NCI-H146 treated with DMSO at 0.1 percent for 48 hours (cell line): ENCODE data around the gene GALNT14.

Experiments
- DNase-seq: peaks from one replicate; lab custom pipeline; 2025; ENCODE audit not compliant: unreplicated experiment; lab: John Stamatoyannopoulos, UW

GALNT14 gene

GRCh38 chr2:30981096-30981495 lies 157.1 kb downstream of the GALNT14 start:
- DNase-seq: no peak

DNA sequence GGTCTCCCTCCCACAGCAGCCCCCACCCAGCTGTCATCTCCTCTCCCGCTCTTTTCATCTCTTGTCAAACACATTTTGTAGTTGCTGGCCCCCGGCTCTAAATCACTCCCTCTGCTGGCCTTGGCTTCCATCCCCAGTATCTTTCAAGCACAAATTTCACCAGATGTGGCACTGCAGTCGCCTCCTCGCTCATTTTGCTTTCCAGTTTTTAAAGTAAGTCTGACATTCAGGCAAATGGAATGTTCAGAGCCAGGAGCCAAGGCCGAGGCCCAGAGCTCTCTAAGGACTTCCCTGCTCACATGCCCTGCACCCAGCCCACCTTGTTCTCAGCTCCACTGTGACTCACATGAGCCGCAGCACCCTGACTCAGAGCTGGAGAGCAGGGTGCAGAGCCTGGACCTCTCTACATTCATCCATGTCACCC lies 158.4 kb downstream of the GALNT14 start:
- DNase-seq: no peak

DNA sequence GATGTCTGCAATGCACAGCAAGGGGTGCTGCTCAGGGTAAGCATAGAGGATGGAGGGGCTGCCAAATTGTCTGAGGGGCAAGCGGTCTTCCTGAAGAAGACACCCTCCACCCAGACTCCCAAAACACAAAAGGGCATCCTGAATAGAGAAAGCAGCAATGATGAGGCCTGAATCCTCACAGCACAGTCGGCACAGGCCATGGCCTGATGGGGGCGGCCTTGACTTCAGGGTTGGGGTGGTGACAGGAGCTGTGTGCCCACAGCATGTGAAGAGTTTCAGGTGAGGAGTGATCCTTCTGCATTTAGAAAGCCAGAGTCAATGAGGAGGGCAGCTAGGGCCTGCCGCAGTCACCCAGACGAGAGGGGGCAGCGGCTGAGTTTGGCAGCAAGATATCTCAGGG lies 159.4 kb downstream of the GALNT14 start:
- no peak for DNase-seq

GRCh38 chr2:30978044-30978443 lies 160.2 kb downstream of the GALNT14 start:
- no peak for DNase-seq

DNA sequence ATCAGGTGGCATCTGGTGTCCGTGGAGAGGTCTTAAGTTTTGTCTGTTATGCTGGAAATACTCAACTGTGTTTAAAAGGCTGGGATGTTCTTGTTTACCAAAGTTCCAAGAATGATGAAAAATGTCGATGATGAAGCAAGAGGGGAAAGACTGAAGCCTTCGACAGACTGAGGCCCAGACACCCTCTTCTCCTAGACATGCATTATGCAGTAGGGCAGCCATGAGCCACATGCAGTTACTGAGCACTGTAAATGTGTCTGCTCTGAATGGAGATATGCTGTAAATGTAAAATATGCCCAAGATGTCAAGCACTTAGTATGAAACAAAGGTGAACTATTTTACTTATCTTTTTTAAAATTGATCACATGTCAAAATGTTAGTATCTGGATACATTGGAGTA lies 163.1 kb downstream of the GALNT14 start:
- no peak for DNase-seq

- DNase-seq: no peak
Measured at GRCh38 chr2:30974554-30974953, 163.7 kb downstream of the GALNT14 start.

DNA sequence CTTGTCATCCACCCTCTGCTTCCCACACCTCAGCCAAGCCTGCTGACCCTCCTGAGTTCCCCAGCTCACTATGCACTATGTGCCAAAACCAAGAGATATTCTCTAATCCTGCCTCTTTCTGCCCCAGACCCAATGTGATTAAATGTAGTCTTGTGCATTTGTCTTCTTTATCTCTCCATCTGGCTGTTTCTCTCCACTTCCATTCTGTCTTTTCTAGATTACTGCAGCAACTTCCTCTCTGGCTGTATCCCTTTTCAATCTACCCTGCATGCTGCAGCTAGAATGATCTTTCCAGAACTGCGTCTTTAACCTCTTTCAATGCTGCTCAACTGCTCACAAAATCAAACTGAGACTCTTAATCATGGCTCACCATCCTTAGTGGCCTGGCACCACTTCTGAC lies 164.1 kb downstream of the GALNT14 start:
- no peak for DNase-seq

DNA sequence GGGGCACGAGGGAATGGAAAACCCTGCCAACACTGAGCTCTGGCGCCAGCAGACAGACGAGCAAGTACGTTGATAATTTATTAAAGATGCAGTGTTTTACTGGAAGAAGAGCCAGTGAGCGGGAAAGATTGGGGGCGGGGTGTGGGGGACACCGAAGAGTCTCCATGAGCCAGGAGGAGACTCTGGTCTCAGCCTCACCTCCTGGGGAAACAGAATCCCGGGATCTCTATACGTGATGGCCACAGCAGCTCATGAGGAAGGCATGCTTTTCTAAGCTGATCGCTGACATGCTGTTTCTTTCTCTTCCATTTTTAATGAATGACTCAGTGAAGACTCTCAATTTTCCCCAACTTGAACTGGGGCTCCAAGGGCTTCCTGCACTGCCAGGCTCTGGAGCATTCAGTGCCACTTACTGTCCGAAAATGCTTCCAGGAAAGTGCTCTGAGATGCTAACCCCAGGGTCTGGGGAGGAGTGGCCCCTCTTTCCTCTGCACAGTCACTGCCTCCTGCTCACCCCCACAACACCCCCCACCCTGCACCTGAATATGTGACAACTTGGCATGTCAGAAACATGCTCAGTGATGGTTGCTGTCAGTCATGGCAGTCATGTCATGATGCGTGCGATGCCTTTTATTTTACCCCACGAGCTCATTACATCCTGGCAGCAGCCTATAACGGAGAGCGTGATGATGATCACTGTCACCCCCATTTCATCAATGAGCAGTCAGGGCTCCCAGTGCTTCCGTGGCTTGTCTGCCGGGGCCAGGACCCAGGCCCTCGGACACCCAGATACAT lies 166.8 kb downstream of the GALNT14 start:
- DNase-seq: no peak

DNA sequence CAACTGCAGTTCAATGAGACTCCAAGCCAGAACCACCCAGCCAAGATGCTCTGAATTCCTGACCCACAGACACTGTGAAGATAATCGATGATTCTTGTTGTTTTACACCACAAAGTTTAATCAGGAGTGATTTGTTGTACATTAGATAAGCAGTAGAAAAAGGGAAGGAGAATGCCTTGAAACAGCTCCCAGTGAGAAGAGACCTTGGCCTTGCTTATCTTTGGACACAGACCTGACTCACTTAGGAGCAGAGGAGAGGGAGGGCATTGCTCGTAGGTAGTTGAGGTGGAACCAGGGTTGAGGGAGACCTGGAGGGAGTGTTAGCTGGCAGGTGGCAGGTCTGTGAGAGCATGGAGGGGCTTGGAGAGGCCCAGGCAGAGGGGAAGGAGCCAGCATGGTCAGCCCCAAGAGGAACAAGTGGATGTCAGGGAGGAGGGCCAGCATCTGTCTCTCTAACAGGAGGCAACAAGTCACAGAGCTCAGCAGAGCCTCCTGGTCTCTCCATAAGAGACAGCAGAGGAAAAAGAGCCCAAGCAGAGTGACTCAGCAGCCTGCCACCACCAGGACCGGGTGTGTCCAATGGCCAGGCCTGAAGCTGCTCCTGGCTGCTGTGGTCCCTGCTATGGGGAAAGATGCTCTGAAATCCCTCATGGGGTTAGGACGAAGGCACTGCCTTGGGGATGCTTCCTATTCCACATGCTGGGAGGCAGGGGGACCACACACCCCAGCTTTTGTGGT lies 169.4 kb downstream of the GALNT14 start:
- no peak for DNase-seq

DNA sequence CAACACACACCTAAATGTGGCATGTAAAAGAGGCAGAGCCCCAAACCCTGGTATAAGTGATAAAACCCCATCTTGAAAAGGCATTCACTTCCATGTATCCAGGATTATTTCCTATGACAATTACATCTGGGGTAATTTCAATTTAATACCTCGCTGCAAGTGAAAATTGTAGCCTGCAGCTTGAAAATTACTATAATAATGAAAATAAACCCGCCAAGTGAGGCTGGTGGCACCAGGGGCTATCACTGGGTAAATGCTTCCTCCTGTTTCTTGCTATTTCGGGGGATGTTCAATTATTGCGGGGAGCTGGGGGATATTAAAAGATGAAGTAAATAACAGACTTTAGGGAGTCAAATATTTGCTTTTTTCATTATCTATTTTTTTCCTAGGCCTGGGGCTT lies 171.5 kb downstream of the GALNT14 start:
- DNase-seq: no peak

DNA sequence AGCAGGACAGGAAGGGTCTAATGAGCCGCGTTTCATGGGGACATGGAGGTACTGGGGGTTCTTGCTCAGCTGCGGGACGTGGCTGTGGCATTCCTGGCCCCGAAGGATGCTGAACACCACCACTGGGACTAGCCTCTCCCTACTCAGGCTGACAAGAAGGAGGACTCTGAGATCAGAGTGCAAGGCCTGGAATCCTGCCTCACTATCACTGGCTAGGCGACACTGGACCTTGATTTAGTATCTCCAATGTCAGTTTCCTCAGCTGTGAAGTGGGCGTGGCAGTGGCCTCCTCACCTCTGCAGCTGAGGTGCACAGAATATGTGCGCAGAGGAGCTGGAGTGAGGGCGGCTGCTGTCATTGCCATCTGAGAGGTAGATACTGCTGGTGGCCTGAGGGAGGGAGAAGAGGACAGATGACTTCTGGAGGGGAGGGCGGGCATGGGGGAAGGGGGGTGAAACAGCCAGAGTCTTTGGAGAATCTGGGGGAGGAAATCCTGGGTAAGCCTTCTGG lies 173.2 kb downstream of the GALNT14 start:
- DNase-seq: no peak

- DNase-seq: no peak
Measured at GRCh38 chr2:30964334-30965005, 173.8 kb downstream of the GALNT14 start.

GRCh38 chr2:30963184-30963583 lies 175.1 kb downstream of the GALNT14 start:
- no peak for DNase-seq

DNA sequence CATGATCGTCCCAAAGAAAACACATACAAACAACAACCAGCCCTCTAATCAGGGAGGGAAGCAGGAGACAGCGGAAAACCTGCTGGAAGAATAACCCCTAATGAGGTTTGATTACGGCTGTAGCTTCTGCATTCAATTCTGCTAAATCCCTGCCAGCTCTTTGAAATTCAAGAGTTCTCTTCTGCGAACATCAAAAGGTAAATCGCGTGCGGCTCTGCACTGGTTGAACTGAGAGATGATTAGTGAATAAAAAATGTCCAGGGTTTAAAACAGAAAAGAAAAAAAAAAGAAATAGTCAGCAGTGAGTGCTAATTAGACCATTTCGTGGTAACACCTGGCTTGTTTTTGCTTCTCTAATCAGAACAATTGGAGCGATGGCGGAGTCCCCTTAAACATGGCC lies 178.0 kb downstream of the GALNT14 start:
- DNase-seq: no peak

DNA sequence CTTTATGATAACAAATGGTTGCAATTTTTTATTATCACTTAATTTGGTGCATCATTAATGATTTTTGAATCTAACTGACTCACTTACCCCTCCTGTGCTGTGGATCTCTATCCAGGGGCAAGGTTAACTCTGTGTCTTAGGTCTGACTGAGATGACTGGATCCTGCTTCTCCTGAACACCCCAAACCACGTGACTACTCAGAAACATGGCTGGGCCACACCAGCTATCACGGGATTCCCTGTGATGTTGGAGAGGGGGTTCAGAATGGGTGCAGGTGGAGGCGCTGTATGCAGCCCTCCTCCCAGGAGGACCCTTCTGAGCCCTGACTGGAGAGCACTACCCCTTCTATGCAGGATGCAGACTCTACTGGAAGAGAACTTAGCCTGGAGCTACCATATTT lies 178.6 kb downstream of the GALNT14 start:
- DNase-seq: no peak

GRCh38 chr2:30958918-30959265 lies 179.3 kb downstream of the GALNT14 start:
- no peak for DNase-seq

GRCh38 chr2:30958193-30958917 lies 179.9 kb downstream of the GALNT14 start:
- DNase-seq: no peak

GRCh38 chr2:30957591-30957990 lies 180.6 kb downstream of the GALNT14 start:
- DNase-seq: no peak

DNA sequence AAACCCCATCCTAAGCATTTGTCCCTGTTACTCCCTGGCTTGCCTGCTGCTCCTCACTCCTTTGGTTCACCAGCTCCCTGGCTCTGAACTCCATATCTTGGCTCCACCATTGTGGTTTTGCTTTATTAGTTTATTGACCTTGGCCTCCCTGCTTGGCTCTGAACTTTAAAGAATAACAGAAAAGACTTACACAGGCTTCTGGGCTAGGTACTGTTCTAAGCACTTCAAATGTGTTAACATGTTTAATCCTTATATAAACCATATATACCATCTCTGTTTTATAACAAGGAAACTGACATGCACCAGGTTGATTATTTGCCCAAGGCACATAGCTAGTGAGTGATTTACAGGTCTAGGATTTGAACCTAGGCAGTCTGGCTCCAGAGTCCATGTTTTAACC lies 181.2 kb downstream of the GALNT14 start:
- DNase-seq: no peak

DNA sequence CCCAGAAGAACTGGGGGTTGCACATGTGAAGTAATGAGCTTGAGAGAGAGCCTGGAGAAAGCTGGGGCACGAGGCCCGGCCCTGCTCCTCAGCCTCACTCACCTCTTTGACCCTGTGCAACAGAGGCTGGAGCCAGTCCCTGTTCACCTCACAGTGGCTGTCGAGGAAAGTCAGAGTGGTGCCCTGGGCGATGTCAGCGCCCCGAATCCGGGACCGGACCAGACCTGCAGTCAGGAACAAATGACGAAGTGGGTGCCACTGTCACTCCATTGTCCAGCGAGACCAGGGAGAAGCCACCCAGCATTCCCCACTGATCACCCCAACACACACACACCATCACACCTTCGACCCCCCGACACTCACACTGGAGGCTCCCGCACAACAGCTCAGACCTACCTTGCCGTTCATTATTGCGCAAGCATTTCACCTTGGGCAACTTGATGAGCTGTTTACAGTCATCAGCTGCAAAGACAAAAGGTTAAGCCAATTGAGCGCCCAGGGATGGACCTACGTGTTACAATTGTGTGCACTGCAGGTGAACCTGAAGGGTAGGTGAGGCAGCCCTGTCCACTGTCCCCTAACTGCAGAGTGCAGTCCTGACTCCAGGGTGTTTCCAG lies 182.6 kb downstream of the GALNT14 start:
- no peak for DNase-seq

- no peak for DNase-seq
Measured at GRCh38 chr2:30950339-30950738, 187.9 kb downstream of the GALNT14 start.
